Panc1 (cell line): ENCODE results near the gene GNAI2. TPM values are rescaled to one million over a fixed set of nuclear protein-coding genes. Genes with fewer than 3 reads are reported as not detected.

Source experiments
- ATAC-seq: fragments of 200-7000 bp; cut with Tn5 transposase; 2 replicates; pipeline ENCODE4 v1.9.1; 2020; ENCODE audit warnings: mild to moderate bottlenecking, moderate library complexity
- BruUV-seq: library from RNA; stranded (reverse); fragments of 400-500 nt; replicated peaks from 2 replicates; lab custom pipeline; 2021; lab: Mats Ljungman, UMichigan
- CTCF ChIA-PET: fragments of 300-600 bp; sonication (Branson Sonifier 250); formaldehyde crosslinking; loops from one replicate; lab custom pipeline; 2022; ENCODE audit warnings: antibody characterized with exemption; lab: Charles Lee
- POLR2A ChIA-PET: fragments of 300-600 bp; sonication (Branson Sonifier 250); formaldehyde crosslinking; loops from one replicate; lab custom pipeline; 2022; ENCODE audit warnings: antibody characterized with exemption; lab: Charles Lee
- DNase-seq: peaks from one replicate; pipeline ENCODE4 v3.0.0-alpha.2; 2010; ENCODE audit warnings: low read depth, low spot score
- H3K27ac ChIP-seq: 2 replicates; pipeline ENCODE4 v1.5.1; 2011; ENCODE audit warnings: mild to moderate bottlenecking, low read length, inconsistent platforms
- H3K27me3 ChIP-seq: fragments of 200-500 bp; sonication (Bioruptor generic); 2 replicates; pipeline ENCODE4 v1.6.0; 2014; ENCODE audit warnings: low read length, inconsistent platforms; ENCODE audit not compliant: control insufficient read depth, insufficient read depth
- H3K36me3 ChIP-seq: fragments of 200-500 bp; sonication (Bioruptor generic); 2 replicates; pipeline ENCODE4 v1.5.1; 2014; ENCODE audit warnings: inconsistent platforms, mild to moderate bottlenecking, low read length, moderate library complexity; ENCODE audit not compliant: control insufficient read depth, insufficient read depth
- H3K4me1 ChIP-seq: 2 replicates; pipeline ENCODE4 v1.5.1; 2011; ENCODE audit warnings: inconsistent platforms, mild to moderate bottlenecking, low read length, moderate library complexity; ENCODE audit not compliant: control insufficient read depth, insufficient read depth
- H3K4me3 ChIP-seq, 2 experiments: 2 replicates each; pipeline ENCODE4 v1.5.1; 2011 to 2012; ENCODE audit warnings: low read depth in 2 of 2, low read length in 2 of 2, mild to moderate bottlenecking in 2 of 2, inconsistent platforms in 1 of 2, moderate library complexity in 1 of 2
- H3K9me3 ChIP-seq: fragments of 200-500 bp; sonication (Bioruptor generic); 2 replicates; pipeline ENCODE4 v1.5.1; 2014; ENCODE audit warnings: low read depth, mild to moderate bottlenecking, inconsistent platforms, low read length, moderate library complexity; ENCODE audit not compliant: control insufficient read depth, insufficient read depth
- POLR2AphosphoS5 ChIP-seq: IDR thresholded peaks from 2 replicates; pipeline ENCODE4 v1.6.1; 2012; ENCODE audit warnings: mild to moderate bottlenecking, low read depth, low read length, moderate library complexity
- SIN3A ChIP-seq: IDR thresholded peaks from 2 replicates; pipeline ENCODE4 v1.6.1; 2012; ENCODE audit warnings: low read depth, mild to moderate bottlenecking, low read length, moderate library complexity, borderline replicate concordance; ENCODE audit not compliant: insufficient read depth
- TCF7L2 ChIP-seq: IDR thresholded peaks from 2 replicates; pipeline ENCODE4 v1.6.1; 2011; ENCODE audit warnings: mild to moderate bottlenecking, low read depth, low read length, inconsistent platforms
- in situ Hi-C: cut with HindIII; loops from 2 replicates; pipeline ENCODE4 v1.10.0; 2016; ENCODE audit warnings: low sequenced_read_pairs, low pct_unique_long_range_greater_than_20kb
- intact Hi-C: fragments of 100-400 bp; cut with micrococcal nuclease; formaldehyde crosslinking; loops from one replicate; pipeline ENCODE4 v1.10.0; 2022; ENCODE audit not compliant: unreplicated experiment
- total RNA-seq: library from RNA; stranded (reverse); gene quantifications from one replicate; pipeline ENCODE4 v1.2.1, GENCODE V29; 2021; ENCODE audit not compliant: unreplicated experiment
- TF ChIP-seq, protein P1 (sequence below): fragments of 450-650 bp; IDR thresholded peaks from 2 replicates; pipeline ENCODE4 v1.5.1; 2017; ENCODE audit warnings: mild to moderate bottlenecking
- TF ChIP-seq, protein P2 (sequence below), 2 experiments: IDR thresholded peaks; 2 replicates each; pipeline ENCODE4 v1.6.1; 2011 to 2012; ENCODE audit warnings: low read depth in 2 of 2, control low read depth in 1 of 2, low read length in 1 of 2, mild to moderate bottlenecking in 1 of 2, moderate library complexity in 1 of 2; ENCODE audit not compliant: insufficient read depth in 1 of 2

The GNAI2 gene
- total RNA-seq, 1 experiment from 2014 or later = 170 TPM

DNA sequence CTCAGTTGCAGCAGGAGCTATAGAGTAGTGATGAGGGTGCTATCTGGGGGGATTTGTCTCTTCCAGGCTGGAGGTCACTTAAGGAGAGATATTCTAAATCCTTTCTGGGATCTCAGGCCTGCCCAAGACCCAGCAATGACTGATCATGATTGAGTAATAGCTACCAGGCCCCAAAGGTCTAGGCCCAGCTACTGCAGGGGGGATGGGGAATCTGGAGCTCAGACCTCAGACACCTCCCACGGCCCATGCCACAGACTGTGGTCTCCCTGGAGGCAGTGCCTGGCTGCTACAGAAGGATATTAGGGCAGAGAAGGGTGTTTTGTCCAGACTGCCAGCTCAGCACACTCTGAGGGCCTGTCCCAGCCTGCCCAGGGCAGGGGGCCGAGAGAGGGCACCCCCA lies 24.1 kb upstream of the GNAI2 start:
- no peaks in the 10 kb centered on the region for H3K27me3 ChIP-seq
- no peaks in the 10 kb centered on the region for H3K9me3 ChIP-seq
- ATAC-seq (no peak), DNase-seq (no peak)
- CTCF ChIA-PET = no interaction called here
- BruUV-seq = no TSS peak
- in situ Hi-C loops = no loop called here
- H3K36me3 ChIP-seq = no peaks in the 10 kb centered on the region
- POLR2A ChIA-PET = no interaction called here
- TF ChIP-seq, protein P1, sequence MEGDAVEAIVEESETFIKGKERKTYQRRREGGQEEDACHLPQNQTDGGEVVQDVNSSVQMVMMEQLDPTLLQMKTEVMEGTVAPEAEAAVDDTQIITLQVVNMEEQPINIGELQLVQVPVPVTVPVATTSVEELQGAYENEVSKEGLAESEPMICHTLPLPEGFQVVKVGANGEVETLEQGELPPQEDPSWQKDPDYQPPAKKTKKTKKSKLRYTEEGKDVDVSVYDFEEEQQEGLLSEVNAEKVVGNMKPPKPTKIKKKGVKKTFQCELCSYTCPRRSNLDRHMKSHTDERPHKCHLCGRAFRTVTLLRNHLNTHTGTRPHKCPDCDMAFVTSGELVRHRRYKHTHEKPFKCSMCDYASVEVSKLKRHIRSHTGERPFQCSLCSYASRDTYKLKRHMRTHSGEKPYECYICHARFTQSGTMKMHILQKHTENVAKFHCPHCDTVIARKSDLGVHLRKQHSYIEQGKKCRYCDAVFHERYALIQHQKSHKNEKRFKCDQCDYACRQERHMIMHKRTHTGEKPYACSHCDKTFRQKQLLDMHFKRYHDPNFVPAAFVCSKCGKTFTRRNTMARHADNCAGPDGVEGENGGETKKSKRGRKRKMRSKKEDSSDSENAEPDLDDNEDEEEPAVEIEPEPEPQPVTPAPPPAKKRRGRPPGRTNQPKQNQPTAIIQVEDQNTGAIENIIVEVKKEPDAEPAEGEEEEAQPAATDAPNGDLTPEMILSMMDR = no peak
- TF ChIP-seq, protein P2, sequence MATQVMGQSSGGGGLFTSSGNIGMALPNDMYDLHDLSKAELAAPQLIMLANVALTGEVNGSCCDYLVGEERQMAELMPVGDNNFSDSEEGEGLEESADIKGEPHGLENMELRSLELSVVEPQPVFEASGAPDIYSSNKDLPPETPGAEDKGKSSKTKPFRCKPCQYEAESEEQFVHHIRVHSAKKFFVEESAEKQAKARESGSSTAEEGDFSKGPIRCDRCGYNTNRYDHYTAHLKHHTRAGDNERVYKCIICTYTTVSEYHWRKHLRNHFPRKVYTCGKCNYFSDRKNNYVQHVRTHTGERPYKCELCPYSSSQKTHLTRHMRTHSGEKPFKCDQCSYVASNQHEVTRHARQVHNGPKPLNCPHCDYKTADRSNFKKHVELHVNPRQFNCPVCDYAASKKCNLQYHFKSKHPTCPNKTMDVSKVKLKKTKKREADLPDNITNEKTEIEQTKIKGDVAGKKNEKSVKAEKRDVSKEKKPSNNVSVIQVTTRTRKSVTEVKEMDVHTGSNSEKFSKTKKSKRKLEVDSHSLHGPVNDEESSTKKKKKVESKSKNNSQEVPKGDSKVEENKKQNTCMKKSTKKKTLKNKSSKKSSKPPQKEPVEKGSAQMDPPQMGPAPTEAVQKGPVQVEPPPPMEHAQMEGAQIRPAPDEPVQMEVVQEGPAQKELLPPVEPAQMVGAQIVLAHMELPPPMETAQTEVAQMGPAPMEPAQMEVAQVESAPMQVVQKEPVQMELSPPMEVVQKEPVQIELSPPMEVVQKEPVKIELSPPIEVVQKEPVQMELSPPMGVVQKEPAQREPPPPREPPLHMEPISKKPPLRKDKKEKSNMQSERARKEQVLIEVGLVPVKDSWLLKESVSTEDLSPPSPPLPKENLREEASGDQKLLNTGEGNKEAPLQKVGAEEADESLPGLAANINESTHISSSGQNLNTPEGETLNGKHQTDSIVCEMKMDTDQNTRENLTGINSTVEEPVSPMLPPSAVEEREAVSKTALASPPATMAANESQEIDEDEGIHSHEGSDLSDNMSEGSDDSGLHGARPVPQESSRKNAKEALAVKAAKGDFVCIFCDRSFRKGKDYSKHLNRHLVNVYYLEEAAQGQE (IDR thresholded peaks at IDR 0.05; ENCODE audit: insufficient read depth in 1 of 2, low read depth in 2 of 2, low read length in 1 of 2) = no peak
- no peak for TF ChIP-seq TCF7L2
- no peak for TF ChIP-seq SIN3A
- TF ChIP-seq POLR2AphosphoS5 = no peak
- intact Hi-C loops = no loop called here
- 0 out of 2 replicates have a peak overlapping the region, but pooled peaks have one; percentile 29 for H3K27ac ChIP-seq
- H3K4me1 ChIP-seq = no peaks in the 10 kb centered on the region; the same call in 1 of the 2 replicates
- no peak overlapping the region for H3K4me3 ChIP-seq

DNA sequence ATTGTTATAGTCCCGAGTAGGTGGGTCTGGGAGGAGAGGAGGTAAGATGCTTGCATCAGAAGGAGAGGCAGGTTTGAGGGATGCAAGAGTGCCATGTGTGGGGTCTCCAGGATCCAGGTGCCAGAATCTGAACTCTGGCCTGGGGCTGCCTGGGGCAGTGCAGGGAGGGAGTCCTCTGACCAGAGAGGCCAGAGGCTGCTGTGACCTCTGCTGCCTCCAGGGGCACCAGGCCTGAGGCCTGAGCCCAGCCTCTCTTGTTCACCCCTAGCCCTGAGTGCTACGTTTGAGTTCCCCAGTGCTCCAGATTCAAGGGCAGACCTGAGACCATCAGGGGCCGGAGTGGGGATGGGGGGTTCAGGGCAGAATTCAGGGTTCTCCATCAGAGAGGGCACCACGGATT lies 23.5 kb upstream of the GNAI2 start:
- POLR2A ChIA-PET = interaction anchor here (0.7 kb wide), 1 partner anchor 14 kb away, joined by 3 read pairs; no protein-coding TSS in a partner anchor

More for the DNA sequence above, 23.5 kb upstream of the GNAI2 start:
- CTCF ChIA-PET = interaction anchor here (0.6 kb wide), 1 partner anchor 17 kb away, joined by 5 read pairs; no protein-coding TSS in a partner anchor
- Histone ChIP-seq H3K27me3 (no peaks in the 10 kb centered on the region), H3K4me1 (no peaks in the 10 kb centered on the region; the same call in 1 of the 2 replicates), H3K4me3 (no peak overlapping the region), H3K9me3 (no peaks in the 10 kb centered on the region), H3K27ac (0 out of 2 replicates have a peak overlapping the region, but pooled peaks have one; percentile 17), H3K36me3 (no peaks in the 10 kb centered on the region)
- intact Hi-C loops = no loop called here
- no peak for DNase-seq
- BruUV-seq = no TSS peak
- TF ChIP-seq SIN3A (no peak), TCF7L2 (no peak), POLR2AphosphoS5 (no peak)
- TF ChIP-seq, protein P1 = no peak; the same call in 1 of the 2 replicates
- TF ChIP-seq, protein P2 (IDR thresholded peaks at IDR 0.05; ENCODE audit: insufficient read depth in 1 of 2, low read depth in 2 of 2, low read length in 1 of 2) = no peak
- peak; percentile 77 for ATAC-seq
- in situ Hi-C loops = no loop called here
